Activated CD8-positive, alpha-beta memory T cell treated with anti-CD3 and anti-CD28 coated beads for 1 hour (primary cell): ENCODE measurements around the gene PUDP.

Source experiments
- DNase-seq, 2 donors: peaks; one replicate each; pipeline ENCODE4 v3.0.0-alpha.2; 2020; ENCODE audit warnings: low read depth in 1 of 2; ENCODE audit errors: extremely low read depth in 1 of 2

PUDP gene

GRCh38 chrX:7076245-7076661 is 71.7 kb downstream of the PUDP start:
- no peak for DNase-seq

- no peak for DNase-seq
Observed at GRCh38 chrX:7074908-7075204, 73.1 kb downstream of the PUDP start.

GRCh38 chrX:7074148-7074907 is 73.6 kb downstream of the PUDP start:
- no peak for DNase-seq

DNA sequence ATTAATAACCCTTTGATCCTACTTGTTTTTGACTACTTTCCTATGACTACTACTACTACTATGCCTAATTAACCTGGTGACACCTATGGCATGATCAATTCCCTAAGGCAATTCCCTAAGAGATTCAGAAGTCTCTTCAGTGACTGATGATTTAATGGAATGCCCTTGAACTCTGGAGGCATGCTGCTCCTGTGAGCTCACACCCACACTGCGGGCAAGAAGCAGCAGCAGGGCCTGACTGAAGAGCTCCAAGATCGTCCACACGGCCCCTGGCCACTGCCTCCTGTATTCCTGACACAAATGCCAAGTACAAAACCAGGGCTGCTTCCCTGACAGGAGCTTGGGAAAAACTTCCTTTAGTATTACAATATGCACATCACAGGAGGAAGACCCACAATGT is 74.6 kb downstream of the PUDP start:
- no peak for DNase-seq

- no peak for DNase-seq
Observed at GRCh38 chrX:7072856-7073255, 75.1 kb downstream of the PUDP start.

GRCh38 chrX:7071390-7071789 is 76.6 kb downstream of the PUDP start:
- DNase-seq, result no peak

GRCh38 chrX:7069556-7069955 is 78.4 kb downstream of the PUDP start:
- DNase-seq, result no peak

- no peak for DNase-seq
Observed at GRCh38 chrX:7068939-7069367, 79.0 kb downstream of the PUDP start.

DNA sequence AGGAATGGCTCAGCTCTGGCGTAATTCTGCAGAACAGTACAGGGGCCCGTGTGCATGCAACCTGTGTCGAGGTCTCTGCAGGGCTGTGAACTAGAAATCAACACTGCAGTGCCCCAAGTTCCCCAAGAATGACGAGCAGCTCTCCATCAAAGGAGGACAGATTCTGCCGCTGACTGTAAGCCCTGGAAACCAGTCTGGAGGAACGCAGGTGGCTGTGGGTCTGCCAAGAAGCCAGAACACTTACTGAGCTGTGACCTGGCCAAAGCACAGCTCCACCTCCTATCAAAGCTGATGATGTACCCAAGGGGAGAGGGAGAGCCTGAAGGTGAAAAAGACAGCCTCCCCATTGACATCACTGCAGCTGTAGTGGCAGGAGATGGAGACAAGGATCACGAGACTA is 80.7 kb downstream of the PUDP start:
- no peak for DNase-seq

GRCh38 chrX:7065473-7065872 is 82.5 kb downstream of the PUDP start:
- DNase-seq, result no peak

DNA sequence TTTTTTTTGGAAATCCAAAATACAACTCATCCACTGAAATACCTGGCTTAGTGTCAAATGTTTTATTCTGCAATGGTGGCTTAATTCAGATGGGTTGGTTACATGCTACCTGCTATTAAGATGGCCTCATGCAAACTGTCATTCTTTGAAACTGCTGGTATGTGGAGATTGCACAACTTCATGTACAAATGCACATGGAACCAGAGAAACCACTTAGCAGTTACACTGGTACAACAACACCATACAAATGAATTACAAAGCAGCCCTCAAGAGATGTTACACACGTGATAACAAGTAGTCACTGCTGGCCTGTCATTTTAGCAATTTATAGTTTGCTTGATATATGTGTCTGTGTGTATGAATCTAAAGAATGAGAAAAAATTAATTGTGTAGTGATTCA is 85.0 kb downstream of the PUDP start:
- no peak for DNase-seq

DNA sequence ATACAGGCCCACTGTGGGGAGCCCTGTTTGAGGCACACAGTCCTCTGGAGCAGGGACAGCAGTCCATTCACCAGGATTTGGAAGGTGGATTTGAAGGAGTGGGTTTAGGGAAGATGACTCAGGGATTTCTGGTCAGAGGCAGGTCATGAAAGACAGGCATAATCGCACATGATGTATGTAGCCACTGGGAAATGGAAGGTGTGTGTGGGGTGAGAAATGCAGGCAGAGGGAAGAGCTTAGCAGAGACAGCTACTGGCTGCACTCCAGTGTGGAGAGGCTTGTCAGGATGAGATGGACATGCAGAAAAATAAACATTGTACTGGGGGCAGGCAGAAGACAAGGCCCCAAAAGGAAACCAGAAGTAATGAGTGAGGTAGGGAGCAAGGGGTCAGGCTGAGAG is 85.7 kb downstream of the PUDP start:
- no peak for DNase-seq

GRCh38 chrX:7061429-7061828 is 86.5 kb downstream of the PUDP start:
- DNase-seq, result no peak

GRCh38 chrX:7060444-7060843 is 87.5 kb downstream of the PUDP start:
- DNase-seq, result no peak

- no peak for DNase-seq
Observed at GRCh38 chrX:7059859-7060258, 88.1 kb downstream of the PUDP start.

GRCh38 chrX:7059214-7059838 is 88.6 kb downstream of the PUDP start:
- DNase-seq, result no peak

DNA sequence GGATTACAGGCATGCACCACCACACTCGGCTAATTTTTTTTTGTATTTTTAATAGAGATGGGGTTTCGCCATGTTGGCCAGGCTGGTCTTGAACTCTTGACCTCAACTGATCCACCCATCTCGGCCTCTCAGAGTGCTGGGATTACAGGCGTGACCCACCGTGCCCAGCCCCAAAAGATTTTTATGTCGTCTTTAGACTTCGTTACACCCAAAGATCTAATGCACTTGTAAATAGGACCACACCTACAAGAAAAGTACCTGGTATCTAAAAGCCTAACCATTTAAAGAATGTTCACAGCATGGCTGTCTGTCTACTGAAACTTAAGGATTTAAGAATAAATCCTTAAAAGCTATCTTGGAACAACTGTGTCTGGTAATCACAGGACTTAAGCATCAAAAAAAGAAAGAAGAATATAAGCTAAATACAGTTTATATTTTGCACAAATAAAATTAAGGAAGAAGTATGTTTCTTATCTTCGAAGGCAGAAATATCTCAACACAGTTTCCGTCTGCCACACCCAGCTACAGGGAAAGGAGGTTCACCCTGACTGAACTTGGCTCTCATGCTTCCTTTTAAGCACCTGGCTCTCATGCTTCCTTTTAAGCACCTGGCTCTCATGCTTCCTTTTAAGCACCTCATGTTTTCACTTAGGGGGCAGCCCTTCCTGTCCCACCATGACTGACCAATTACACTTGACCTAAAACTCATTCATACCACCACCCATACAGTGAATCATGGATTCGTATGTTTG is 92.4 kb downstream of the PUDP start:
- DNase-seq, result no peak

DNA sequence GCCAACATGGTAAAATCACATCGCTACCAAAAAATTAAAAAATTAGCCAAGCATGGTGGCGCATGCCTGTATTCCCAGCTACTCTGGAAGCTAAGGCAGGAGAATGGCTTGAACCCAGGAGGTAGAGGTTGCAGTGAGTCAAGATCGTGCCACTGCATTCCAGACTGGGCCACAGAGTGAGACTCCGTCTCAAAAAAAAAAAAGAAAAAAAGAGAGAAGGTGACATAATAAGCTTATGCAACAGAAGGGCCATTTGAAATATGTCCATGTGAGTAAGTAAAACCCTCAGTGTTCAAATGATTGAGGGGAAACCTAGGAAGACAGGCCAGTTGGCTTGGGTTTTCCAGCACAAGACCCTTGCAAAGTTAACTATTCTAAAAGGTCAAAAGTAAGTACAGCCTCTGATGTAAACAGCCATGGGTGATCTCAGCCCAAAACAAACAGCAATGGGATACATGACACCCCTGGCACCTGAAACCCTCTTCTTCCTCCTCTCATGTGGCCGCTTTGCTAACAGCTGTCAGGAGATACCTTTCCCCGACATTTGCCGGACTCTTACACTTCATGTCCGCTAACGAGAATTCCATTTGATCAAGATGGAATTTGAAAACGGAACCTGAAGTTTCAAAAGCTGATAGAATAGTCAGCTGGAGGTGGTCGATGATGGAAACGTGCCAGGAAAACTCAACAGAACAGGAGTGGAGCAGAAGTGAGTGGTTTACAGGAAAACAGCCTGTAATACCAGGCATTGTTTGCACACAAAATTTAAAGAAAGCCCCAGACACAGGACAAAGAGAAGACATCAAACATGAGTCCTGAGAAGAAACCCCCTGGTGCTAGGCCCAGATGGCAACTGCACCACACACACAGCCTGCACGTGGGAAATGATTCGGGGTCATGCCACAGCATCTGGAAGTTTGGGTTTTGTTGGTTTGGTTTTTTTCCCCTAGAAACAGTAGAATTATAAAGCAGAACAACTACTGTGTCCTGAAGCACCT is 93.4 kb downstream of the PUDP start:
- no peak for DNase-seq

- no peak for DNase-seq
Observed at GRCh38 chrX:7052541-7052940, 95.4 kb downstream of the PUDP start.

- DNase-seq, result no peak
Observed at GRCh38 chrX:7050271-7050670, 97.7 kb downstream of the PUDP start.

GRCh38 chrX:7047951-7048350 is 100.0 kb downstream of the PUDP start:
- no peak for DNase-seq
